Astrocyte (in vitro differentiated cells and primary cell): ENCODE data around the gene ACSBG1. TPM values are rescaled to one million over a fixed set of nuclear protein-coding genes. Genes with fewer than 3 reads are reported as not detected.

Experiments
- DNase-seq: peaks from one replicate; pipeline ENCODE4 v3.0.0-alpha.2; 2010; ENCODE audit warnings: low read depth
- FAIRE-seq: peaks from 2 replicates; lab custom pipeline; 2011; peaks lifted over from hg19 to GRCh38; lab: Jason Lieb, UNC
- H2AFZ ChIP-seq: 2 replicates; pipeline ENCODE4 v1.6.0; 2012; ENCODE audit warnings: low read depth, low read length, inconsistent platforms
- H3K27ac ChIP-seq: 2 replicates; pipeline ENCODE4 v1.5.1; 2011; ENCODE audit warnings: low read depth, low read length, inconsistent platforms
- H3K27me3 ChIP-seq: 2 replicates; pipeline ENCODE4 v1.6.0; 2011; ENCODE audit warnings: low read length, inconsistent platforms; ENCODE audit not compliant: insufficient read depth
- H3K36me3 ChIP-seq: 2 replicates; pipeline ENCODE4 v1.5.1; 2011; ENCODE audit warnings: low read length, inconsistent platforms; ENCODE audit not compliant: insufficient read depth
- H3K4me1 ChIP-seq: 2 replicates; pipeline ENCODE4 v1.5.1; 2011; ENCODE audit warnings: low read length, inconsistent platforms; ENCODE audit not compliant: insufficient read depth
- H3K4me2 ChIP-seq: 2 replicates; pipeline ENCODE4 v1.6.0; 2012; ENCODE audit warnings: low read length, inconsistent platforms
- H3K4me3 ChIP-seq: 2 replicates; pipeline ENCODE4 v1.5.1; 2011; ENCODE audit warnings: low read depth, mild to moderate bottlenecking, low read length, inconsistent platforms; ENCODE audit not compliant: insufficient read depth
- H3K79me2 ChIP-seq: 2 replicates; pipeline ENCODE4 v1.6.0; 2012; ENCODE audit warnings: mild to moderate bottlenecking, low read length, inconsistent platforms; ENCODE audit not compliant: insufficient read depth
- H3K9ac ChIP-seq: 2 replicates; pipeline ENCODE4 v1.6.0; 2012; ENCODE audit warnings: mild to moderate bottlenecking, low read length, inconsistent platforms
- H3K9me3 ChIP-seq: 2 replicates; pipeline ENCODE4 v1.5.1; 2012; ENCODE audit warnings: low read depth, mild to moderate bottlenecking, low read length, inconsistent platforms; ENCODE audit not compliant: insufficient read depth
- H4K20me1 ChIP-seq: 2 replicates; pipeline ENCODE4 v1.6.0; 2012; ENCODE audit warnings: low read length, inconsistent platforms; ENCODE audit not compliant: insufficient read depth
- H3K27ac Mint-ChIP-seq: one replicate; pipeline ENCODE4 v1.8.0; 2021; ENCODE audit warnings: mild to moderate bottlenecking, mixed read lengths; ENCODE audit not compliant: unreplicated experiment
- H3K27me3 Mint-ChIP-seq: one replicate; pipeline ENCODE4 v1.8.0; 2021; ENCODE audit warnings: low read depth, mixed read lengths; ENCODE audit not compliant: unreplicated experiment
- H3K36me3 Mint-ChIP-seq: one replicate; pipeline ENCODE4 v1.8.0; 2021; ENCODE audit warnings: low read depth, mixed read lengths; ENCODE audit not compliant: unreplicated experiment
- H3K4me1 Mint-ChIP-seq: one replicate; pipeline ENCODE4 v1.8.0; 2021; ENCODE audit warnings: low read depth, mixed read lengths; ENCODE audit not compliant: unreplicated experiment
- H3K4me3 Mint-ChIP-seq: one replicate; pipeline ENCODE4 v1.8.0; 2021; ENCODE audit warnings: mild to moderate bottlenecking, moderate library complexity, mixed read lengths; ENCODE audit not compliant: unreplicated experiment
- H3K9me3 Mint-ChIP-seq: one replicate; pipeline ENCODE4 v1.8.0; 2021; ENCODE audit warnings: mild to moderate bottlenecking, mixed read lengths; ENCODE audit not compliant: unreplicated experiment
- EZH2 ChIP-seq: IDR thresholded peaks from 2 replicates; pipeline ENCODE4 v1.6.1; 2012; ENCODE audit warnings: mild to moderate bottlenecking, low read length, inconsistent platforms; ENCODE audit not compliant: insufficient read depth
- total RNA-seq: library from RNA; stranded (reverse); gene quantifications from 2 replicates; pipeline ENCODE4 v1.2.1, GENCODE V29; 2021
- TF ChIP-seq, protein P1 (sequence below): IDR thresholded peaks from 2 replicates; pipeline ENCODE4 v1.5.1; 2011; ENCODE audit warnings: low read depth, mild to moderate bottlenecking, inconsistent platforms, low read length, moderate library complexity; ENCODE audit not compliant: insufficient read depth

Gene ACSBG1
- total RNA-seq, 1 donor from 2014 or later, result not detected

DNA sequence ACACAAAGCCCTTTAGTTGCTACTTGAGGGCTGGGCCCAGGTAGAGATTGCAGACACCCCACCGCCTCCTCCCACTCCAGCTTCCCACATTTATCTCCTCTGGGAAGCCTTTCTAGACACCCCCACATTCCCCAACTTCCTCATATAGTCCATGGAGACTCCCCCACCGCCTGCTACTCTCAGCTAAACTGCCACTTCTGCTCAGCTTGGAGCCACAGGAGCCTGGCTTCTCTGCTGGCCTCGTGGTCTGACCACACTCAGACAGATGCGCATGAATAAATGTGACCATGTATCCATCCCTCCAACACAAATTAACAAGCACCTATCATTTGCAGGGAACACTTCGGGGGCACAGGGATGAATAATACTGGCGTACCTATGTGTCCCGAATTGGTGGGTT, 10.5 kb upstream of the ACSBG1 start:
- H3K27me3 Mint-ChIP-seq, result peaks cover 12% of the 10 kb centered on the region
- DNase-seq (no peak), FAIRE-seq (no peak)

DNA sequence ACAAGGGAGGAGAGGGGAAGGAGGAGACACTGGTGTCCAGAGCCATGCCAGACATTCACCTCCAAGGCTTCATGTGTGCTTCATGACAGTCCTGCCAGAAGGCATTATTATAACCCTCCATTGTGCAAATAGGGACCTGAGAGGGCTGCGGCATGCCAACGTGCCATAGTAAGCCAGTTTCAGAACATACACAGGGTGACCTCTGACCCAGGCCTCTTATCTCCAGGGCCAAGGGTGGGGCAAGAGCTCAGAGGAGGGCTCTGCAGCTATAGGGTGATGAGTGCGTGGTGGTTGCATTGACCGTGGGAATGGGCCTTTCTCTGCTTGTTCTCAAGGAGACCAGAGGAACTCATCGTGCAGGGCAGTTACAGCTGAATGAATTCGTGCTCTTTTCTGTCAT, 9.7 kb upstream of the ACSBG1 start:
- Histone ChIP-seq H4K20me1 (no peaks in the 10 kb centered on the region), H3K9ac (no peak overlapping the region), H3K4me1 (no peaks in the 10 kb centered on the region), H3K4me3 (no peak overlapping the region), H3K4me2 (no peak overlapping the region), H3K27me3 (peaks cover 5% of the 10 kb centered on the region), H3K9me3 (no peaks in the 10 kb centered on the region), H3K36me3 (no peaks in the 10 kb centered on the region), H3K79me2 (no peaks in the 10 kb centered on the region), H2AFZ (no peak overlapping the region), H3K27ac (no peak overlapping the region)
- peaks cover 6% of the 10 kb centered on the region for H3K9me3 Mint-ChIP-seq
- no peak for DNase-seq
- H3K4me3 Mint-ChIP-seq, result no peak overlapping the region
- no peaks in the 10 kb centered on the region for H3K36me3 Mint-ChIP-seq
- H3K27ac Mint-ChIP-seq, result no peak overlapping the region
- H3K4me1 Mint-ChIP-seq, result no peaks in the 10 kb centered on the region
- H3K27me3 Mint-ChIP-seq, result peaks cover 12% of the 10 kb centered on the region
- no peak for FAIRE-seq
- no peak for TF ChIP-seq EZH2
- TF ChIP-seq, protein P1, sequence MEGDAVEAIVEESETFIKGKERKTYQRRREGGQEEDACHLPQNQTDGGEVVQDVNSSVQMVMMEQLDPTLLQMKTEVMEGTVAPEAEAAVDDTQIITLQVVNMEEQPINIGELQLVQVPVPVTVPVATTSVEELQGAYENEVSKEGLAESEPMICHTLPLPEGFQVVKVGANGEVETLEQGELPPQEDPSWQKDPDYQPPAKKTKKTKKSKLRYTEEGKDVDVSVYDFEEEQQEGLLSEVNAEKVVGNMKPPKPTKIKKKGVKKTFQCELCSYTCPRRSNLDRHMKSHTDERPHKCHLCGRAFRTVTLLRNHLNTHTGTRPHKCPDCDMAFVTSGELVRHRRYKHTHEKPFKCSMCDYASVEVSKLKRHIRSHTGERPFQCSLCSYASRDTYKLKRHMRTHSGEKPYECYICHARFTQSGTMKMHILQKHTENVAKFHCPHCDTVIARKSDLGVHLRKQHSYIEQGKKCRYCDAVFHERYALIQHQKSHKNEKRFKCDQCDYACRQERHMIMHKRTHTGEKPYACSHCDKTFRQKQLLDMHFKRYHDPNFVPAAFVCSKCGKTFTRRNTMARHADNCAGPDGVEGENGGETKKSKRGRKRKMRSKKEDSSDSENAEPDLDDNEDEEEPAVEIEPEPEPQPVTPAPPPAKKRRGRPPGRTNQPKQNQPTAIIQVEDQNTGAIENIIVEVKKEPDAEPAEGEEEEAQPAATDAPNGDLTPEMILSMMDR, result no peak

More for the DNA sequence above, 10.5 kb upstream of the ACSBG1 start:
- peaks cover 6% of the 10 kb centered on the region for H3K9me3 Mint-ChIP-seq
- H3K9me3 ChIP-seq, result no peaks in the 10 kb centered on the region
- H3K4me3 Mint-ChIP-seq, result no peak overlapping the region
- H3K4me1 ChIP-seq, result no peaks in the 10 kb centered on the region
- H3K36me3 ChIP-seq, result no peaks in the 10 kb centered on the region
- no peaks in the 10 kb centered on the region for H3K79me2 ChIP-seq
- no peaks in the 10 kb centered on the region for H3K4me1 Mint-ChIP-seq
- no peak overlapping the region for H3K9ac ChIP-seq
- TF ChIP-seq, protein P1, result no peak
- TF ChIP-seq EZH2, result no peak
- no peak overlapping the region for H2AFZ ChIP-seq
- H3K36me3 Mint-ChIP-seq, result no peaks in the 10 kb centered on the region
- no peak overlapping the region for H3K4me3 ChIP-seq
- H4K20me1 ChIP-seq, result no peaks in the 10 kb centered on the region
- no peak overlapping the region for H3K4me2 ChIP-seq
- H3K27me3 ChIP-seq, result peaks cover 5% of the 10 kb centered on the region
- no peak overlapping the region for H3K27ac Mint-ChIP-seq
- H3K27ac ChIP-seq, result no peak overlapping the region

DNA sequence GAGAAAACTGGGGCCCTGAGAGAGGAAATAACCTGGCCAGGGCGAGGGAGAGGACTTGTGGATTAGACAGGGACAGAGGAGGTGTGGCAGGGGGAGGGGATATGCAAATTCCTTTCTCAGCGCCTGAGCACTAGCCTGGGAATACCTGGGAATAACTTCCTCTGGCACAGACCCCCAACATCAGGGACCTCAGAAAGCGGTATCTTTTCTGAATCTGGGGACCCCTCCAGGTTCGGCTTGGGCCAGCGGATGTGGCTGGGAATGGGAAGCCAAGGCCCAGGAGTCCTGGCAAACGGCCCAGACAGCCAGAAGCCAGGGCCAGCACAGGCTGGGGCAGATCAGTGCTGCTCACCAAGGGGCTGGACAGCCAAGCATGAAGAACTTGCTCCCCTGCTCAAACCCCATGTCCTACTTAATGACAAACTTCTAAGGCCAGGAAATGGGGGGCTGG, 9.2 kb upstream of the ACSBG1 start:
- peak overlapping the region; percentile 36 for H3K4me2 ChIP-seq
- no peak overlapping the region for H3K4me3 ChIP-seq
- no peaks in the 10 kb centered on the region for H3K4me1 Mint-ChIP-seq
- no peaks in the 10 kb centered on the region for H3K36me3 ChIP-seq
- no peaks in the 10 kb centered on the region for H3K9me3 ChIP-seq
- no peak overlapping the region for H3K27ac ChIP-seq
- H3K27me3 Mint-ChIP-seq, result peaks cover 12% of the 10 kb centered on the region
- TF ChIP-seq EZH2, result no peak
- TF ChIP-seq, protein P1, result no peak
- no peaks in the 10 kb centered on the region for H3K36me3 Mint-ChIP-seq
- no peak for FAIRE-seq
- no peak overlapping the region for H3K4me3 Mint-ChIP-seq
- no peak overlapping the region for H3K9ac ChIP-seq
- H2AFZ ChIP-seq, result no peak overlapping the region
- peak; percentile 31 for DNase-seq
- no peaks in the 10 kb centered on the region for H3K4me1 ChIP-seq
- H4K20me1 ChIP-seq, result no peaks in the 10 kb centered on the region
- H3K79me2 ChIP-seq, result no peaks in the 10 kb centered on the region
- no peak overlapping the region for H3K27ac Mint-ChIP-seq
- peaks cover 6% of the 10 kb centered on the region for H3K9me3 Mint-ChIP-seq
- peaks cover 5% of the 10 kb centered on the region for H3K27me3 ChIP-seq
